GM12878 (cell line): ENCODE data around the gene ST6GALNAC3. TPM values are rescaled to one million over a fixed set of nuclear protein-coding genes. Genes with fewer than 3 reads are reported as not detected.

ENCODE experiments used
- ATAC-seq: fragments of 200-7000 bp; cut with Tn5 transposase; 3 replicates; pipeline ENCODE4 v1.9.1; 2020; ENCODE audit warnings: mild to moderate bottlenecking, moderate library complexity
- BruUV-seq: library from RNA; stranded (reverse); fragments of 400-500 nt; replicated peaks from 2 replicates; lab custom pipeline; 2021; lab: Mats Ljungman, UMichigan
- CTCF ChIA-PET: fragments of 300-600 bp; sonication (Branson Sonifier 250); formaldehyde crosslinking; extraction: SDS; loops from one replicate; lab custom pipeline; 2021; ENCODE audit warnings: inconsistent platforms; lab: Yijun Ruan, JAX
- POLR2A ChIA-PET: fragments of 350-600 bp; formaldehyde crosslinking; extraction: SDS; loops from one replicate; lab custom pipeline; 2021; ENCODE audit warnings: inconsistent platforms; lab: Charles Lee
- RAD21 ChIA-PET: fragments of 300-600 bp; sonication (Branson Sonifier 250); formaldehyde crosslinking; loops from one replicate; lab custom pipeline; 2023; ENCODE audit warnings: antibody characterized with exemption; ENCODE audit not compliant: unreplicated experiment; lab: Charles Lee
- SMC1A ChIA-PET: fragments of 300-600 bp; sonication (Branson Sonifier 250); formaldehyde crosslinking; loops from one replicate; lab custom pipeline; 2023; ENCODE audit not compliant: unreplicated experiment, uncharacterized antibody; lab: Charles Lee
- DNase-seq: peaks from one replicate; pipeline ENCODE4 v3.0.0-alpha.2; 2011; ENCODE audit warnings: low read depth, low spot score
- FAIRE-seq: peaks from 3 replicates; lab custom pipeline; 2011; peaks lifted over from hg19 to GRCh38; lab: Jason Lieb, UNC
- H2AFZ ChIP-seq: 2 replicates; pipeline ENCODE4 v1.6.0; 2011; ENCODE audit warnings: low read depth, low read length, control low read depth; ENCODE audit not compliant: control insufficient read depth
- H3K27ac ChIP-seq: 2 replicates; pipeline ENCODE4 v1.5.1; 2011; ENCODE audit warnings: control low read depth; ENCODE audit not compliant: control insufficient read depth, insufficient read depth
- H3K27me3 ChIP-seq, 2 experiments: replicated peaks in 1 of 2; 2 replicates each; pipeline versions ENCODE4 v1.6.0 to v1.6.1; 2011; ENCODE audit warnings: low read length in 1 of 2; ENCODE audit not compliant: control insufficient read depth in 2 of 2, insufficient read depth in 2 of 2
- H3K36me3 ChIP-seq, 2 experiments: 2 replicates each; pipeline ENCODE4 v1.5.1; 2011; ENCODE audit warnings: low read length in 1 of 2; ENCODE audit not compliant: control insufficient read depth in 2 of 2, insufficient read depth in 2 of 2
- H3K4me1 ChIP-seq: 2 replicates; pipeline ENCODE4 v1.6.1; 2011; ENCODE audit warnings: mild to moderate bottlenecking, low read length, moderate library complexity, mixed read lengths; ENCODE audit not compliant: control insufficient read depth, insufficient read depth
- H3K4me2 ChIP-seq: 2 replicates; pipeline ENCODE4 v1.6.0; 2011; ENCODE audit warnings: control low read depth; ENCODE audit not compliant: control insufficient read depth, insufficient read depth
- H3K4me3 ChIP-seq: fragments of 200-600 bp; sonication (generic); 2 replicates; pipeline ENCODE4 v1.5.1; 2016
- H3K79me2 ChIP-seq: 2 replicates; pipeline ENCODE4 v1.6.0; 2011; ENCODE audit warnings: low read length; ENCODE audit not compliant: control insufficient read depth, insufficient read depth
- H3K9ac ChIP-seq: 2 replicates; pipeline ENCODE4 v1.8.0; 2011; ENCODE audit warnings: low read length, control low read depth, mixed read lengths; ENCODE audit not compliant: control insufficient read depth, insufficient read depth
- H3K9me3 ChIP-seq: replicated peaks from 3 replicates; pipeline ENCODE4 v1.5.1; 2011; ENCODE audit warnings: mild to moderate bottlenecking, low read length; ENCODE audit not compliant: control insufficient read depth, insufficient read depth
- H4K20me1 ChIP-seq: 2 replicates; pipeline ENCODE4 v1.6.0; 2011; ENCODE audit not compliant: control insufficient read depth, insufficient read depth
- BMI1 ChIP-seq: fragments of 450-650 bp; IDR thresholded peaks from 2 replicates; pipeline ENCODE4 v1.6.1; 2016; ENCODE audit warnings: mild to moderate bottlenecking, moderate library complexity, borderline replicate concordance
- E4F1 ChIP-seq: fragments of 450-650 bp; IDR thresholded peaks from 2 replicates; pipeline ENCODE4 v1.6.1; 2018; ENCODE audit warnings: borderline replicate concordance, mild to moderate bottlenecking; ENCODE audit not compliant: partially characterized antibody
- EED ChIP-seq: sonication (generic); IDR thresholded peaks from 2 replicates; pipeline ENCODE4 v1.6.1; 2016; ENCODE audit warnings: antibody characterized with exemption, low read depth
- WGBS: methylation state at CpG from one replicate; pipeline ENCODE4 v1.1.6; 2016; ENCODE audit warnings: low lambda C conversion rate; ENCODE audit not compliant: insufficient replicate concordance, insufficient coverage; ENCODE audit errors: missing lambda C conversion rate; 5-methylcytosine and 5-hydroxymethylcytosine counted together
- in situ Hi-C: fragments of 300-500 bp; cut with MboI; formaldehyde crosslinking; loops from 9 replicates; pipeline ENCODE4 v1.14.3; 2018; ENCODE audit warnings: mixed read lengths
- intact Hi-C: fragments of 100-400 bp; cut with micrococcal nuclease; formaldehyde crosslinking; loops from one replicate; pipeline ENCODE4 v1.14.2; 2022; ENCODE audit not compliant: unreplicated experiment
- polyA plus RNA-seq, 11 experiments: library from polyadenylated mRNA; depleted of rRNA in 4 of 11; unstranded in 6 of 11; stranded (reverse) in 5 of 11; fragments of >200 nt; fragmentation: Nextera tagmentation in 4 of 11; fragmentation: Illumina TruSeq in 1 of 11; extraction: Ambion mirVana in 4 of 11; extraction: Trizol in 1 of 11; gene quantifications; 1 replicate in 1 of 11; 2 replicates in 10 of 11; pipeline versions ENCODE4 v1.2.1 to v1.2.3, GENCODE V29; 2011 to 2016; ENCODE audit warnings: inconsistent platforms in 2 of 11, missing spikeins in 2 of 11, low read depth in 1 of 11
- total RNA-seq, 4 experiments: library from RNA; depleted of rRNA in 3 of 4; stranded (reverse); fragments of >200 nt in 3 of 4; fragmentation: Illumina TruSeq in 1 of 4; extraction: Trizol in 1 of 4; gene quantifications; 2 replicates each; pipeline versions ENCODE4 v1.2.1 to v1.2.3, GENCODE V29; 2013 to 2021

Gene ST6GALNAC3
- total and polyA plus RNA-seq, 10 of the 15 experiments (the other 5 are each of a cell fraction or from before 2014, with no cell fraction given) = 0.04 to 0.68 (median 0.18) TPM; not detected in 3

- TF ChIP-seq E4F1 = no peak
- TF ChIP-seq EED = no peak
These were observed 511.6 kb downstream of the ST6GALNAC3 start (continued) for GRCh38 chr1:76585980-76586674.

- in situ Hi-C loops = no loop called here
- H3K4me3 ChIP-seq = no peak overlapping the region
- DNase-seq (no peak), ATAC-seq (no peak), FAIRE-seq (no peak)
- no peaks in the 10 kb centered on the region for H4K20me1 ChIP-seq
- no peaks in the 10 kb centered on the region for H3K4me1 ChIP-seq
- H3K36me3 ChIP-seq = no peaks in the 10 kb centered on the region
- H3K9me3 ChIP-seq = no peaks in the 10 kb centered on the region
- SMC1A ChIA-PET = no interaction called here
- TF ChIP-seq BMI1 = no peak
- intact Hi-C loops = no loop called here
- RAD21 ChIA-PET = no interaction called here
- no peaks in the 10 kb centered on the region for H3K27me3 ChIP-seq
- WGBS = 31% methylated on average over 9 of the region's 9 CpGs
- no peak overlapping the region for H3K27ac ChIP-seq
- no peak overlapping the region for H3K9ac ChIP-seq
- CTCF ChIA-PET = no interaction called here
- no peak overlapping the region for H2AFZ ChIP-seq
- no peaks in the 10 kb centered on the region for H3K79me2 ChIP-seq
- H3K4me2 ChIP-seq = no peak overlapping the region
- BruUV-seq = no TSS peak
- POLR2A ChIA-PET = no interaction called here
These were observed 512.7 kb downstream of the ST6GALNAC3 start for GRCh38 chr1:76587212-76587611.
